ENCODE measurements around the gene DCAF4.

The DCAF4 gene

DNA sequence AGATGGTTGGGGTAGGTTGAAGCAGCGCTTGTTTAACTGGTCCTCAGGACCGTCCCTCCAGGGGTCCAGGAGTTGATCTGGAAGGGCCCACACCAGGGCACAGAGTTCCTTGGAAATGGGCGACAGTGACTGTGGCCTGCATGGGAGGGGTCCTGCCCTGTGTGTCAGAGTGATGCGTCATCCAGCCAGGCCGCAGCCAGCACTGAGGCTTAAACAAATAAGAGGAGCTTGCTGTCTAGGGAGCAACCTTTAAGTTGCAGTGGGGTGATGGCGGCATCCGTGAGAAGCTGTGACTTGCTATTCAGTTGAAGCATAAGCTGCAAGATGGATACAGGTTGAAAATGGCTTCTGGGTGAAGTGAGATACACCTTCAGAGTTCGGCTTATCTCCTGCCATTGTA lies 20.2 kb downstream of the DCAF4 start:
- no peak overlapping the region for H3K27ac ChIP-seq (replicated peaks)

DNA sequence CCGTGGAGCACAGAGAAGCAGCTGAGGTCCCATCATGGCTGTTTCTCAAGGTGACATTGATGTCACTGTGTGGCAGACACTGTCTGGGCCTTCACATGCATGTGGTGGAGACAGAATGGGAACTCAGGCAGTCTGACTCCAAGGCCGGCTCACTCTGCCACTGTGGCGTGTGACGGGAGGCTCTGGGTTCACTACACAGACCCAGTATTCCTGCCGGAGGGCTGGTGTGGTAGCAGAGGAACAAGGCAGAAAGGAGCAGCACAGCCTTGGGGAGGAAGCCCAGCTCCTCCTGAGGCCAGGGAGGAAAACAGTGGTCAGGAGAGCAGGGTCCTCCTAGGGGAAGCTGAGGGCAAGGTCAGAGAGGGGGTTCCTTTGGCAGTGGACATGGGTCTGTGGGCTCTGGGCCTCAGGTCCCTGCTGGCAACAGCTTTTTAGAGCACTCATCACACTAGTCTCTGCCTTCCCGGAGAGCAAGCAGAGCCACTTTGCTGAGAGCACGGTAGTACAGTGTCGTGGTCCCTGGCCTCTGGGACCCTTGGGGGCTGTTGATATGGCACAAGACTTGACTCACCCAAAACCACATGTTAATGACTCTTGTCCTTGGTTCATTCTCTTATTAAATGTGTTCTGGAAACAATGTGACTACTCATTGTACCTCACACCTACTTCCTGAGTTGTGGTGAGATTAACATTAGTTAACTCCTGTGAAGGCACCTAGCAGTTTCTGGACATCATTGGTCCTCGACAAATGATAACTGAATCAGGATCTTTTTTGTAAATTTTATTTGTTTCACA lies 21.3 kb downstream of the DCAF4 start:
- Histone ChIP-seq H3K27ac (replicated peaks) (no peak overlapping the region), H3K4me3 (replicated peaks; ENCODE audit: insufficient read depth, low read length) (no peak overlapping the region), H3K27me3 (ENCODE audit: insufficient read depth, poor library complexity, severe bottlenecking) (no peaks in the 10 kb centered on the region)
- TF ChIP-seq, protein P1, sequence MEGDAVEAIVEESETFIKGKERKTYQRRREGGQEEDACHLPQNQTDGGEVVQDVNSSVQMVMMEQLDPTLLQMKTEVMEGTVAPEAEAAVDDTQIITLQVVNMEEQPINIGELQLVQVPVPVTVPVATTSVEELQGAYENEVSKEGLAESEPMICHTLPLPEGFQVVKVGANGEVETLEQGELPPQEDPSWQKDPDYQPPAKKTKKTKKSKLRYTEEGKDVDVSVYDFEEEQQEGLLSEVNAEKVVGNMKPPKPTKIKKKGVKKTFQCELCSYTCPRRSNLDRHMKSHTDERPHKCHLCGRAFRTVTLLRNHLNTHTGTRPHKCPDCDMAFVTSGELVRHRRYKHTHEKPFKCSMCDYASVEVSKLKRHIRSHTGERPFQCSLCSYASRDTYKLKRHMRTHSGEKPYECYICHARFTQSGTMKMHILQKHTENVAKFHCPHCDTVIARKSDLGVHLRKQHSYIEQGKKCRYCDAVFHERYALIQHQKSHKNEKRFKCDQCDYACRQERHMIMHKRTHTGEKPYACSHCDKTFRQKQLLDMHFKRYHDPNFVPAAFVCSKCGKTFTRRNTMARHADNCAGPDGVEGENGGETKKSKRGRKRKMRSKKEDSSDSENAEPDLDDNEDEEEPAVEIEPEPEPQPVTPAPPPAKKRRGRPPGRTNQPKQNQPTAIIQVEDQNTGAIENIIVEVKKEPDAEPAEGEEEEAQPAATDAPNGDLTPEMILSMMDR (IDR thresholded peaks at IDR 0.05; ENCODE audit: insufficient read depth, low read length) = no peak
- TF ChIP-seq, protein P2, sequence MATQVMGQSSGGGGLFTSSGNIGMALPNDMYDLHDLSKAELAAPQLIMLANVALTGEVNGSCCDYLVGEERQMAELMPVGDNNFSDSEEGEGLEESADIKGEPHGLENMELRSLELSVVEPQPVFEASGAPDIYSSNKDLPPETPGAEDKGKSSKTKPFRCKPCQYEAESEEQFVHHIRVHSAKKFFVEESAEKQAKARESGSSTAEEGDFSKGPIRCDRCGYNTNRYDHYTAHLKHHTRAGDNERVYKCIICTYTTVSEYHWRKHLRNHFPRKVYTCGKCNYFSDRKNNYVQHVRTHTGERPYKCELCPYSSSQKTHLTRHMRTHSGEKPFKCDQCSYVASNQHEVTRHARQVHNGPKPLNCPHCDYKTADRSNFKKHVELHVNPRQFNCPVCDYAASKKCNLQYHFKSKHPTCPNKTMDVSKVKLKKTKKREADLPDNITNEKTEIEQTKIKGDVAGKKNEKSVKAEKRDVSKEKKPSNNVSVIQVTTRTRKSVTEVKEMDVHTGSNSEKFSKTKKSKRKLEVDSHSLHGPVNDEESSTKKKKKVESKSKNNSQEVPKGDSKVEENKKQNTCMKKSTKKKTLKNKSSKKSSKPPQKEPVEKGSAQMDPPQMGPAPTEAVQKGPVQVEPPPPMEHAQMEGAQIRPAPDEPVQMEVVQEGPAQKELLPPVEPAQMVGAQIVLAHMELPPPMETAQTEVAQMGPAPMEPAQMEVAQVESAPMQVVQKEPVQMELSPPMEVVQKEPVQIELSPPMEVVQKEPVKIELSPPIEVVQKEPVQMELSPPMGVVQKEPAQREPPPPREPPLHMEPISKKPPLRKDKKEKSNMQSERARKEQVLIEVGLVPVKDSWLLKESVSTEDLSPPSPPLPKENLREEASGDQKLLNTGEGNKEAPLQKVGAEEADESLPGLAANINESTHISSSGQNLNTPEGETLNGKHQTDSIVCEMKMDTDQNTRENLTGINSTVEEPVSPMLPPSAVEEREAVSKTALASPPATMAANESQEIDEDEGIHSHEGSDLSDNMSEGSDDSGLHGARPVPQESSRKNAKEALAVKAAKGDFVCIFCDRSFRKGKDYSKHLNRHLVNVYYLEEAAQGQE (IDR thresholded peaks at IDR 0.05; ENCODE audit: insufficient replicate concordance, low read depth) = no peak
- TF ChIP-seq SPI1 (IDR thresholded peaks at IDR 0.05; ENCODE audit: borderline replicate concordance, low read depth) (no peak), GABPA (IDR thresholded peaks at IDR 0.05; ENCODE audit: low read depth) (no peak), POLR2AphosphoS5 (IDR thresholded peaks at IDR 0.05; ENCODE audit: low read depth) (no peak)
- no peak for DNase-seq (ENCODE audit: low read depth in 1 of 2, low spot score in 1 of 2)

More for the DNA sequence above, 20.2 kb downstream of the DCAF4 start:
- TF ChIP-seq GABPA (IDR thresholded peaks at IDR 0.05; ENCODE audit: low read depth) (no peak), POLR2AphosphoS5 (IDR thresholded peaks at IDR 0.05; ENCODE audit: low read depth) (no peak), SPI1 (IDR thresholded peaks at IDR 0.05; ENCODE audit: borderline replicate concordance, low read depth) (no peak)
- TF ChIP-seq, protein P1 (IDR thresholded peaks at IDR 0.05; ENCODE audit: insufficient read depth, low read length) = no peak
- TF ChIP-seq, protein P2 (IDR thresholded peaks at IDR 0.05; ENCODE audit: insufficient replicate concordance, low read depth) = no peak
- no peak for DNase-seq (ENCODE audit: low read depth in 1 of 2, low spot score in 1 of 2)
- Histone ChIP-seq H3K4me3 (replicated peaks; ENCODE audit: insufficient read depth, low read length) (no peak overlapping the region), H3K27me3 (ENCODE audit: insufficient read depth, poor library complexity, severe bottlenecking) (no peaks in the 10 kb centered on the region)

DNA sequence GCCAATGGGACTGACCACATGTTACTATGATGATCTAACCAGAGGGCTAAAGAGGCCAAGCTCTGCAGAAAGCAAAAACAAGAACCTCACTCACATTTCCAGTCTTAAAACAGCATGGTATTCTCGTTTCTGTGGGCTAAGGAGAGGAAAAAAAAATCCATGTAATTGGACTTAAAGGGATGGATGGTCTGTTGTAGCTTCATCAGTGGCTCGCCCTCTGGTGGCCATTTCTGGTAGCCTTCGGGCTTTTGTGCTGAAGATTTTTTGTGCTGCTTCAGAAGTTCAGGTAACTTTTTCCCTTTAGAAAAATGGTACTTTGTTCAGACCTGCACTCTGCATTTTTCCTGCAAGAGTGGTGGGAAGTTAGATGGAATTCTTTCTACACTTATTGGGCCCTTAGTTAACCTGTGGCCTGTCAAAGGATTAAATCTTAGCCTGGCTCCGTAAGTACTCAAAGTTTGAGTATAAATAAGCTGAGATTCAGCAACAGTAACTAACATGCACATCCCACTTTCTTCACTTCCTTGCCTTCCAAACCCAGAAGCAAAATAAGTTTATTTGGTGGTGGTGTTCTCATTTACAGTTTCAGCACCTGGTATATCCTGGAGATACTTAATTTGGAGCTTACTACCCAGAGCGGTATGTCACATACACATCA lies 22.3 kb downstream of the DCAF4 start:
- no peak for TF ChIP-seq GABPA (IDR thresholded peaks at IDR 0.05; ENCODE audit: low read depth)
- TF ChIP-seq, protein P1 (IDR thresholded peaks at IDR 0.05; ENCODE audit: insufficient read depth, low read length) = peak; percentile 63
- TF ChIP-seq SPI1 (IDR thresholded peaks at IDR 0.05; ENCODE audit: borderline replicate concordance, low read depth) = no peak
- H3K27me3 ChIP-seq (ENCODE audit: insufficient read depth, poor library complexity, severe bottlenecking) = no peaks in the 10 kb centered on the region
- no peak overlapping the region for H3K27ac ChIP-seq (replicated peaks)
- peak in 1 of 2 experiments; percentile 11 for DNase-seq (ENCODE audit: low read depth in 1 of 2, low spot score in 1 of 2)
- H3K4me3 ChIP-seq (replicated peaks; ENCODE audit: insufficient read depth, low read length) = no peak overlapping the region

Measured in HL-60 (cell line).